Activated naive CD4-positive, alpha-beta T cell treated with anti-CD3 and anti-CD28 coated beads, Interleukin-2, amount 50 U/mL, for 72 hours (primary cell): Measurements from ENCODE around the gene MISP3. TPM values are rescaled to one million over a fixed set of nuclear protein-coding genes. Genes with fewer than 3 reads are reported as not detected.
A peak's percentile ranks its signal among the peaks of the same experiment; 100 is the strongest.

ENCODE experiments used
- ATAC-seq, 2 donors: fragments of 150-1000 bp; cut with Tn5 transposase; 2 replicates each; pipeline ENCODE4 v1.10.0; 2021; ENCODE audit warnings: mild to moderate bottlenecking in 2 of 2, moderate library complexity in 2 of 2
- DNase-seq, 2 donors: peaks; one replicate each; pipeline ENCODE4 v3.0.0; 2021 to 2022; ENCODE audit warnings: low spot score in 2 of 2
- H3K27ac Mint-ChIP-seq, 2 donors: one replicate each; pipeline ENCODE4 v1.8.0; 2022; ENCODE audit warnings: mild to moderate bottlenecking in 2 of 2, mixed read lengths in 2 of 2
- H3K36me3 Mint-ChIP-seq, 2 donors: one replicate each; pipeline ENCODE4 v1.8.0; 2022; ENCODE audit warnings: mixed read lengths in 2 of 2
- H3K9me3 Mint-ChIP-seq, 2 donors: one replicate each; pipeline ENCODE4 v1.8.0; 2022; ENCODE audit warnings: mixed read lengths in 2 of 2
- total RNA-seq, 2 donors: library from RNA; stranded (reverse); gene quantifications; one replicate each; pipeline ENCODE4 v1.2.3, GENCODE V29; 2022

Gene MISP3
- total RNA-seq, 2 donors from 2014 or later: 1.2 to 4.2 TPM

- H3K9me3 Mint-ChIP-seq: peaks cover 3 to 7% of the 10 kb centered on the region in 2 donors
- H3K27ac Mint-ChIP-seq: no peak overlapping the region
- no peak for ATAC-seq
- H3K36me3 Mint-ChIP-seq: peaks cover 12 to 26% of the 10 kb centered on the region in 2 donors
- no peak for DNase-seq
These were observed 16.2 kb downstream of the MISP3 start for GRCh38 chr19:14088634-14089411.

DNA sequence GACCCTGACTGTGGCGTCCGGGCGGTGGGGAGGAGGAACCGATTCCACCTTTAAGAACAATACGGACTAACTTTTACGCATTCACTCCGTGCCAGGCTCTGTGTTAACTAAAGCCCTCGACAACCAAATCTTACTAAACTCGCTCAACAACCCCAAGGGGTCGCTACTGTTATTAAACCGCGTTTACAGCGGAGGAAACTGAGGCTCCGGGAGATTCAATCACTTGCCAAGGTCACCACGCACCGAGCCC is 16.8 kb downstream of the MISP3 start:
- peaks cover 12 to 26% of the 10 kb centered on the region in 2 donors for H3K36me3 Mint-ChIP-seq
- no peak overlapping the region for H3K27ac Mint-ChIP-seq
- DNase-seq (no peak), ATAC-seq (no peak)
- peaks cover 3 to 7% of the 10 kb centered on the region in 2 donors for H3K9me3 Mint-ChIP-seq

DNA sequence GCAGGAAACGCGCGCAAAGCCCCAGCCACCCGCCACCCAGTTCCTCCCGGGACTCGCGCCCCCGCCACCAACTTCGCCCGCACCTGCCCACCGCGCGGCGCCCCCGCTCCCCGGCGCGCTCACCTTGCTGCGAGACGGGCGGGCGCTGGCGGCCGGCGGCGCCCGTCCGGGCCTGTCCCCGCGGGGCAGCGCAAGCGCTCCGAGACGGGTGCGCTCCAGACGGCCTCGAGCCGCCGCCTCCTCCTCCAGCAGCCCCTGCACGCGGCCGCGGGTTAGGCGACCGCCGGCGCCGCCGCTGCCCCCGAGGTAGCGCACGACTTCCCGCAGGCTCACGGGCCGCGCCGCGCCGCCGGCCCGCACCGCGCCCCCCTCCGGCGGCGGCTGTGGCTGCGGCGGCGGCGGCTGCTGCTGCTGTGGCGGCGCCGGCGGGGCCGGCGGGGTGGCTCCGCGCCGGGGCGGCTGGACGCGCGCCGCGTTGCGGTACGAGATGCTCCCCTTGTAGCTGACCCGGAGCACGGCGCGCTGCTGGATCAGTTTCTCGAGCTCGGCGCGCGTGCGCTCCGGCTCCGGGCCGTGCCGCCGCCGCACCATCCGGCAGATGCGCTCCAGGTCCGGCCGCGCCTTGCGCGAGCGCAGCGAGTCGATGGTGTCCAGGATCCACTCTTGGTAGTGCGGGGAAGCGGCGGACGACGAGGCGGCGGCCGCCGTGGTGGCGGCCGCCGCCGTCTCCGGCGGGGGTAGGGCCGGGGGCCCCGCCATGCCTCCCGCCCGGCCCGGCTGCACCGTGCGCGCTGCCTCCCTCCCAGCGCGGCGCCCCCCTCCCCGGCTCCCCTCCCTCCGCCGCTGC is 17.3 kb downstream of the MISP3 start:
- peaks cover 3 to 7% of the 10 kb centered on the region in 2 donors for H3K9me3 Mint-ChIP-seq
- peaks cover 12 to 31% of the 10 kb centered on the region in 2 donors for H3K36me3 Mint-ChIP-seq
- DNase-seq (peak; percentile 54 to 65), ATAC-seq (peak; percentile 16 to 23)
- no peak overlapping the region for H3K27ac Mint-ChIP-seq

- Mint-ChIP-seq H3K27ac (peak within 1 kb of the TSS; percentile 63 to 99), H3K9me3 (peaks cover 3 to 7% of the 10 kb centered on the region in 2 donors), H3K36me3 (peaks cover 12 to 32% of the 10 kb centered on the region in 2 donors)
- peak; percentile 63 to 66 for DNase-seq
- peak; percentile 59 to 67 for ATAC-seq
These were observed 18.0 kb downstream of the MISP3 start, which contains the start of gene SAMD1 for GRCh38 chr19:14090509-14091080. SAMD1 (minus strand) TSS chr19:14090751.

DNA sequence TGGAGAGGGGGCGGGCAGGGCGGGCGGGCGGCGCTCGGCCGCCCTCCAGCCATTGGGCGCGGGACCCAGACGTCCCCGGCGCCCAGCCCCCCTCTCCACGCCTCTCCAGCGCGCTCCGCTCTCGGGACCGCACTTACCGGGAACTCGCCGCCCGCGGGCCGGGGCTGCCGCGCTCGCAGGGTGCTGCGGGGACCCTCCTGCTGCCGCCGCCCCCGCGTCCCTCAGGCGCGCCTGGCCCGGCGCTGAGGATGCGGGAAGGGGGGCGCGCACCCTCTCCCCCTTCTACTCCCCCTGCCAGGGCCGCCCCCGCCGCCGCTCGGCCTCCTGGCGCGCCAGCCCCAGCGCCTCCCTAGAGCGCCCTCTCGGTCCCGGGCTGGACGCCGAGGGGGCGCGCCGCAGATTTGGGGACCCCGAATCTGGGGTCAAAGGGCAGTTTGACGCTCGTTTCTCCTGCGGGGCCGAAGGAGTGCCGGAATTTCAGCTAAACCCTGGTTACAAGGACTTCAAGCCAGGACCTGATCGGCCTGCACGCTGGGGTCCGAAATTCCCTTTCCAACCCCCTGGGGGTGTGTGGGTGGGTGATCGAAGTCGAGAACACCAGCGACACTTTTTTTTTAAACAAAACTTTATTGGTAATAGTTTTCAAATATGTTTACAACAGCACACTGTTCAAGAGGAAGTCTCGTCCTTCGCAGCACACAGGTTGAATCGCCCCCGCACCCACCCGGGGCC is 18.7 kb downstream of the MISP3 start:
- ATAC-seq (peak; percentile 74 to 86), DNase-seq (peak; percentile 73 to 77)
- H3K27ac Mint-ChIP-seq: peak overlapping the region; percentile 63 to 99
- peaks cover 12 to 32% of the 10 kb centered on the region in 2 donors for H3K36me3 Mint-ChIP-seq
- H3K9me3 Mint-ChIP-seq: peaks cover 3 to 7% of the 10 kb centered on the region in 2 donors

GRCh38 chr19:14091813-14092462 is 19.4 kb downstream of the MISP3 start:
- H3K9me3 Mint-ChIP-seq: peaks cover 3 to 7% of the 10 kb centered on the region in 2 donors
- ATAC-seq (peak in 1 of 2 donors; percentile 19), DNase-seq (no peak)
- peaks cover 12 to 32% of the 10 kb centered on the region in 2 donors for H3K36me3 Mint-ChIP-seq
- H3K27ac Mint-ChIP-seq: peak overlapping the region; percentile 63 to 99

GRCh38 chr19:14093117-14093823 is 20.7 kb downstream of the MISP3 start:
- H3K9me3 Mint-ChIP-seq: peaks cover 3 to 7% of the 10 kb centered on the region in 2 donors
- H3K27ac Mint-ChIP-seq: no peak overlapping the region
- no peak for DNase-seq
- peaks cover 8 to 32% of the 10 kb centered on the region in 2 donors for H3K36me3 Mint-ChIP-seq
- ATAC-seq: no peak

DNA sequence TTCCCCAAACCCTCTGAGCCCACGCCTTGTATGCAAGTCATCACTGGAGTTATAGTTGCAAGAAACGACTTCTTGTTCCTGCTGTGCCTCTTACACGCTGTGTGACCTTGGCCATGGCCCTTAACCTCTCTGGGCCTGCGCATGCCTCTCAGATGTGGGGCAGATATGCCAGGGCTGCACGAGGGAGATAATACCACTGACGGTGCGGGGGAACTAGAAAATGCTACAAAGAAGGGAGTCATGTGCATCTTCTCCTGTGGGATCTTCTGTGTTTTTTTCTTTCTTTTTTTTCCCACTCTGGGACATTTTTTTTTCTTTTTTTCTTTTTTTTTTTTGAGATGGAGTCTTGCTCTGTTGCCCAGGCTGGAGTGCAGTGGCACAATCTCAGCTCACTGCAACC is 22.3 kb downstream of the MISP3 start:
- Mint-ChIP-seq H3K9me3 (peaks cover 3 to 7% of the 10 kb centered on the region in 2 donors), H3K27ac (no peak overlapping the region), H3K36me3 (peaks cover 0 to 26% of the 10 kb centered on the region in 2 donors)
- no peak for ATAC-seq
- DNase-seq: no peak

GRCh38 chr19:14096272-14096992 is 23.8 kb downstream of the MISP3 start:
- no peak for DNase-seq
- H3K9me3 Mint-ChIP-seq: peaks cover 3 to 7% of the 10 kb centered on the region in 2 donors
- H3K27ac Mint-ChIP-seq: peak overlapping the region in 1 of 2 donors; percentile 54
- H3K36me3 Mint-ChIP-seq: peaks cover 0 to 25% of the 10 kb centered on the region in 2 donors
- ATAC-seq: no peak

DNA sequence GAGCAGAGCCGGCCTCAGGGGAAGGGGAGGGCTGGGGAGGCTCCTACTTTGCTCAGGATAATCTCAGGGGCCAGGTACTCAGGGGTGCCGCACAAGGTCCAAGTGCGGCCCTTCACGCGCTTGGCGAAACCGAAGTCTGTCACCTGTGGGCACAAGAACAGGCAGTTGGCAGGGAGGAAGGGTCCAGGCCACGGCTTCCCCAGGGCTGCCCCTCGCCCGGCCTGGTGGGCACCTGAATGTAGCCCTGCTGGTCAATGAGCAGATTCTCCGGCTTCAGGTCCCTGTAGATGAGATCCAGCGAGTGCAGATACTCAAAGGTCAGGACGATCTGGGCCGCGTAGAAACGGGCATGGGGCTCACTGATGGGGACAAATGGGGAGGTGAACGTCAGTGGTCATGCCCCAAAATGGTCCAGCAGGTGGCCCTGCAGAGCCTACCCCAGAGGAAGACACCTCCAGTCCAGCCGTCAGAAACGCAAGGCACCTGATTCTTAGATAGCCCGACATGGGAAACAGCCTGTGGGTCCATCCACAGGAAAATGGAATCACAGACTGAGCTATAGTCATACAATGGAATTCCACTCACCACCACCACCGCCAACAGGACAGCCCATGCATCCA is 25.1 kb downstream of the MISP3 start:
- Mint-ChIP-seq H3K27ac (no peak overlapping the region), H3K36me3 (peaks cover 0 to 16% of the 10 kb centered on the region in 2 donors), H3K9me3 (peaks cover 3 to 7% of the 10 kb centered on the region in 2 donors)
- DNase-seq (no peak), ATAC-seq (no peak)

DNA sequence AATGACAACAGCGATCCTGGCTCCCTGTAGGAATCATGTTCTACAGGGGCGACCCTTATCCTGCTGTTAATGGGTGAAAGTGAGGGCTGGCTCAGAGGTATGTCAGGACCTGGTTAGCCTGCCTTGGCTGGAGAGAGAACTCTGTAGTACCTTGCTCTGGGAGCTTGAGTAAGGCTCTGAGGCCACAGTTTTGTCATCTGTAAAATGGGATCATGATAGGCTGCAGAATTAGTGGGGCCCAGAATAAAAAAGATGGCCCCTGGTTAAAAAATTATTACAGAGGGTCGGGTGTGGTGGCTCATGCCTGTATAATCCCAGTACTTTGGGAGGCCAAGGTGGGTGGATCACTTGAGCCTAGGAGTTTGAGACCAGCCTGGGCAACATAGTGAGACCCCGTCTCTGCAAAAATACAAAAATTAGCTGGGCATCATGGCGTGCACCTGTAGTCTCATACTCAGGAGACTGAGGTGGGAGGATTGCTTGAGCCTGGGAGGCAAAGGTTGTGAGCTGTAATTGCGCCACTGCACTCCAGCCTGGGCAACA is 28.5 kb downstream of the MISP3 start:
- DNase-seq (no peak), ATAC-seq (no peak)
- no peaks in the 10 kb centered on the region for H3K36me3 Mint-ChIP-seq
- no peaks in the 10 kb centered on the region for H3K9me3 Mint-ChIP-seq
- peak overlapping the region; percentile 28 to 65 for H3K27ac Mint-ChIP-seq

- no peak for ATAC-seq
- Mint-ChIP-seq H3K36me3 (no peaks in the 10 kb centered on the region), H3K9me3 (no peaks in the 10 kb centered on the region), H3K27ac (no peak overlapping the region)
- DNase-seq: no peak
These were observed 29.6 kb downstream of the MISP3 start for GRCh38 chr19:14102102-14102696.

DNA sequence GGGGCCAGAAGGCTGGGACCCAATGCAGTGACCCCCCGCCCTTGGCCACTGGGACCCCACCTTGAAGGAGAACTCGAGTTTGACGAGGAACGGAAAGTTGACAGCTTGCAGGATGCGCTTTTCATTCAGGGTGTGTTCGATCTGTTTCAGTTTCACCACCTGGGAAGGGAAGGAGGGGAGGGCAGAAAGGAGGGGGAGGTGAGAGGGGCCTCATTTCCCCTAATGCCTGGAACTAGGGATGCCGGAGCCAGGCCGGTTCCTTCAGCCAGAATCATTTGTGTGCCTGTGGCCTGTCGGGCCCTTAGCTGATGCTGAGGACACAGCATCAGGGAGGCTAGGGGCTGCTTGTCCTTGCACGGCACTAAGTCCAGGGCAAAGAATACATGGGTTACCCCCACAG is 30.2 kb downstream of the MISP3 start:
- no peak for DNase-seq
- ATAC-seq: no peak

DNA sequence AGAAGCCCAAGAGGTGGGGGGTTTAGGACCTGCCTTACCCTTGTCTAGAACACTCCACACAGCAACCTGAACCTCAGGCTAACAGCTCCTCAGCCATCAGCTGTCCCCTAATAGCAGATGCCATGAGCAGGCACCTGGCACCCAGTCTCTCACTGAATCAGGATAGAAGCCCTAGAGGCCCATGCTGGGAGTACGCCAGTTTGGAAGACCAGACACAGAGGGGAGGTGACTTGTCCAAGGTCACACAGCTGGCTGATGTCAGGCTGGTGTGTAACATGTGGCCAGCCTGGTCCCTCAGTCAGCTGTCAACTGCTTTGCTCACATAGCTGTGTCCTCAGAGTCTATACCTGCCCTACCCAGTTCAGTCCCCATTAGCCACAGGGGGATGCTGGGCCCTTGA is 30.7 kb downstream of the MISP3 start:
- Mint-ChIP-seq H3K9me3 (no peaks in the 10 kb centered on the region), H3K27ac (peak overlapping the region in 1 of 2 donors; percentile 68), H3K36me3 (no peaks in the 10 kb centered on the region)
- ATAC-seq: no peak
- DNase-seq: no peak

More for the DNA sequence above, 30.2 kb downstream of the MISP3 start:
- Mint-ChIP-seq H3K9me3 (no peaks in the 10 kb centered on the region), H3K27ac (peak overlapping the region in 1 of 2 donors; percentile 68), H3K36me3 (no peaks in the 10 kb centered on the region)
